Astrocyte of the spinal cord (primary cell): ENCODE measurements around the gene GRSF1.

Source experiments
- DNase-seq: peaks from one replicate; pipeline ENCODE4 v3.0.0; 2011; ENCODE audit warnings: low read depth, low spot score
- H3K4me3 ChIP-seq: 2 replicates; pipeline ENCODE4 v1.5.1; 2011; ENCODE audit warnings: low read depth, mild to moderate bottlenecking, low read length, moderate library complexity
- in situ Hi-C: cut with HindIII; loops from 2 replicates; pipeline ENCODE4 v1.10.0; 2017; ENCODE audit warnings: low sequenced_read_pairs
- TF ChIP-seq, protein P1 (sequence below): IDR thresholded peaks from 2 replicates; pipeline ENCODE4 v1.5.1; 2012; ENCODE audit warnings: low read depth, mild to moderate bottlenecking, low read length, inconsistent platforms

Gene GRSF1

DNA sequence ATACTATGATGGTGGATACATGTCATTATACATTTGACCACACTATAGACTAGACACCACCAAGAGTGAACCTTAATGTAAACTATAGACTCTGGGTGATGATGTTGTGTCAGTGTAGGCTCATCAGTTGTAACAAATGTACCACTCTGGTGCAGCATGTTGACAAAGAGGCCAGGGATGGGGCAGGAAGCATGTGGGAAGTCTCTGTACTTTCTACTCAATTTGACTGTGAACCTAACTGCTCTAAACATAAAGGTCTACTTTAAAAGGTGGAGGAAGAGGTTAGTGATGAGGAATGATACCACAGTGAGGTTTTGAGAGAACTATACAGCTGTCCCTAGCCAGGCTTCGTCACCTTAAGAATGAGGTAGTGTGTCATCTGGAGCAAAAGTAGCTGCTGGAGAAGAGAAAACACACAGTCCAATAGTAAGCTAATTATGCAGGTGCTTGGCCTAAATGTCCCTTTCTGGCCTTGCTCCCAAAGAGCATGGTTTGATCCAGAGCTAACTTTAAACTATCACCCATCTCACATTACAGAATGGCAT lies 38.4 kb downstream of the GRSF1 start:
- TF ChIP-seq, protein P1, sequence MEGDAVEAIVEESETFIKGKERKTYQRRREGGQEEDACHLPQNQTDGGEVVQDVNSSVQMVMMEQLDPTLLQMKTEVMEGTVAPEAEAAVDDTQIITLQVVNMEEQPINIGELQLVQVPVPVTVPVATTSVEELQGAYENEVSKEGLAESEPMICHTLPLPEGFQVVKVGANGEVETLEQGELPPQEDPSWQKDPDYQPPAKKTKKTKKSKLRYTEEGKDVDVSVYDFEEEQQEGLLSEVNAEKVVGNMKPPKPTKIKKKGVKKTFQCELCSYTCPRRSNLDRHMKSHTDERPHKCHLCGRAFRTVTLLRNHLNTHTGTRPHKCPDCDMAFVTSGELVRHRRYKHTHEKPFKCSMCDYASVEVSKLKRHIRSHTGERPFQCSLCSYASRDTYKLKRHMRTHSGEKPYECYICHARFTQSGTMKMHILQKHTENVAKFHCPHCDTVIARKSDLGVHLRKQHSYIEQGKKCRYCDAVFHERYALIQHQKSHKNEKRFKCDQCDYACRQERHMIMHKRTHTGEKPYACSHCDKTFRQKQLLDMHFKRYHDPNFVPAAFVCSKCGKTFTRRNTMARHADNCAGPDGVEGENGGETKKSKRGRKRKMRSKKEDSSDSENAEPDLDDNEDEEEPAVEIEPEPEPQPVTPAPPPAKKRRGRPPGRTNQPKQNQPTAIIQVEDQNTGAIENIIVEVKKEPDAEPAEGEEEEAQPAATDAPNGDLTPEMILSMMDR: no peak
- no peak overlapping the region for H3K4me3 ChIP-seq
- no peak for DNase-seq
- in situ Hi-C loops: no loop called here

DNA sequence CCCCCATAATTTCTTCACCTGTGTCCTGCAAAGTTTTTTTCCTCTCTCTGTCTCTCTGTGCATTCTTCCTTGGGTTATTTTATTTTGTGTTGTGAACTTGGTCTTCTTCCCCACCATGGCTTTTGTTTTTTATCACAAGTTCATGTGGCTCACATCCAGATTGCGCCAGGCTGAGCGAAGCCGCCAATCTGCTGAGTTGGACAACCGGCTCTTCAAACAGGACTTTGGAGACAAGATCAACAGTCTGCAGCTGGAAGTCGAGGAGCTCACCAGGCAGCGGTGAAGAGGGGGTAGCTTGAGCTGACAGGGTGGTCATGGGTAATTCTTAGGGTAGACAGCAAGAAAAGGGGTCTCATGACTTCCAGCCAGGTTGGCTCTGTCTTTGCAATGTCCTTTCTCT lies 46.1 kb downstream of the GRSF1 start:
- no peak for DNase-seq
- in situ Hi-C loops: no loop called here
- no peak overlapping the region for H3K4me3 ChIP-seq
- TF ChIP-seq, protein P1: no peak

DNA sequence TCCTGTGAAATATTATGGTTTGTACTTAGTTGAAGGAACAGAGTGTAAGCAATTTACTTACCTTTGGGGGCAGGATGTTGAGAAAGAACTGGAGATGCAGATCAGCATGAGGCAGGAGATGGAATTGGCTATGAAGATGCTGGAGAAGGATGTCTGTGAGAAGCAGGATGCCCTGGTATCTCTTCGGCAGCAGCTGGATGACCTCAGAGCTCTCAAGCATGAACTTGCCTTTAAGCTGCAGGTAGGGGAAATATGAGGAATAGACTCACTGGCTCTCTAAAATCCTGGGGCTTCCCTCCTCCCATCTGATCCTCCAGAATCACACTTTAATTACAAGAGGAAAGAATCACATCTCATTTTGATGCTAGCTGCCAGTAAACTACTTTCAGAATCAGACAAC lies 51.0 kb downstream of the GRSF1 start:
- in situ Hi-C loops: no loop called here
- DNase-seq: no peak
- H3K4me3 ChIP-seq: no peak overlapping the region
- TF ChIP-seq, protein P1: no peak

DNA sequence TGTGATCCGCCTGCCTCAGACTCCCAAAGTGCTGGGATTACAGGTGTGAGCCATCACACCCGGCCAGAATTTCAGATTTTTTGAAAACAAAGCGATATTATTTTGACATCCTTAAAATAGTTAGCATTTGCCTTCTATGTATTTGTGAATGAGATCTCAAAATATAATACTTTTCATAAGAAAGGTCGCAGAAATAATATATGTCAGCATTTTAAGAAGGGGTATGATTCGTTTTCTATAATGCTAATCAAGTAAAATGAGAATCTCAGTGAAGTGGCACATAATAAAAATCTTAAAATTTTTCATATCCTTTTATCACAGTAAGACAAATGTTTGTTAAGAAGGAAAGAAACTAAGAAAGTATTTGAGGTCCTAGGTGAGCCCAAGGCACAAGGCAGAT lies 52.2 kb downstream of the GRSF1 start:
- no peak overlapping the region for H3K4me3 ChIP-seq
- in situ Hi-C loops: no loop called here
- DNase-seq: no peak
- TF ChIP-seq, protein P1: no peak

DNA sequence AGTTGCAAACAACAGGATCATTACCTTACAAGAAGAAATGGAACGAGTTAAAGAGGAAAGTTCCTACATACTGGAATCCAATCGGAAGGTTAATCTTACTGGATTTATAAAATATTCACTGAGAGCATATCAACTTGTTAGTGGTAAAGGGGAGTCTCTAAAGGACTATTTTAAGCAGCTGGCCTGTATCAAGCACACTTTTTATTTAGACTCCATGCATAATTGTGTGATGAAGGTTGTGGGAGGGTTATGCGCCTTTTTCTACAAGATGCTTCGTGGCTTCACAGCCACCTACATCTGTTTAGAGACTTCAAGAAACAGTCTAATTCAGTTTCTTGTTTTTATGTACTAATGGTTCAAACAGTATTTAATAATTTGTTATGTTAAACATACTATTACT lies 56.6 kb downstream of the GRSF1 start:
- TF ChIP-seq, protein P1: no peak
- no peak overlapping the region for H3K4me3 ChIP-seq
- no peak for DNase-seq
- in situ Hi-C loops: no loop called here

DNA sequence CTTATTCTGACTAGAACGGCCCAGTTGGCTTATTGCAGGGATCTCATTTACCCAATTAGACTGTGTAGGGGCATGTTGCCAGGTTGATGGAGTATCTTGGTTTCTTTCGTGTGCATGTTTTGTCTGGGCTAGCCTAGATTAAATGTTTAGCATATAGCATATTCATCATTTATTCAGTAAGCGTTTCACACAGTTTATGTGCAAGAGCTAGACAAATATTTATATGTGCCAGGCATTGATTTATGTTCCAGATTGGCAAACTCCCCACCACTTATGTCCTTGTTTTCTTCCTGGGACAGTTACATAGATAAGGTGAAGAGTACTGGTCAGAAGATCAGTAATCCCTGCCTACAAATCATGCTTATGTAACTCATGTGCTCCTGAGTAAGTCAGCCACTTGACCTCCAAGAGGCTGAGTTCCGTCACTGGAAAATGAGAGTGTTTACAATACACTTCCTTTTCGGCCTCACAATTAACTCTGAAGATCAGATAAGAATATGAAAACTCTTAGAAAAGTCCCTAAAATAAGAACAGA lies 60.7 kb downstream of the GRSF1 start:
- DNase-seq: no peak
- TF ChIP-seq, protein P1: no peak
- no peak overlapping the region for H3K4me3 ChIP-seq
- in situ Hi-C loops: no loop called here
